GM12892 (cell line): Measurements from ENCODE around the gene C4B.
"Not testable (repeated sequence)": the region's sequence is repeated elsewhere in the genome, so short reads cannot be mapped to it uniquely, and the experiment has no call there.

Source experiments
- DNase-seq: peaks from one replicate; pipeline ENCODE4 v3.0.0; 2011; ENCODE audit not compliant: insufficient read length
- FAIRE-seq: peaks from 2 replicates; lab custom pipeline; 2011; peaks lifted over from hg19 to GRCh38; lab: Jason Lieb, UNC
- POLR2A ChIP-seq: IDR thresholded peaks from 2 replicates; pipeline ENCODE4 v1.6.1; 2011; ENCODE audit warnings: low read depth, low read length, control low read depth
- POLR2AphosphoS5 ChIP-seq: IDR thresholded peaks from 2 replicates; pipeline ENCODE4 v1.6.1; 2011; ENCODE audit warnings: low read depth, low read length, control low read depth
- TAF1 ChIP-seq: IDR thresholded peaks from 2 replicates; pipeline ENCODE4 v1.6.1; 2011; ENCODE audit warnings: low read depth, mild to moderate bottlenecking, control low read depth, low read length, borderline replicate concordance

Gene C4B

GRCh38 chr6:32056254-32056653, 41.7 kb downstream of the C4B start:
- FAIRE-seq (no peak), DNase-seq (no peak)
- TF ChIP-seq POLR2A, result no peak
- no peak for TF ChIP-seq TAF1
- no peak for TF ChIP-seq POLR2AphosphoS5

- DNase-seq, result no peak
- TF ChIP-seq POLR2AphosphoS5 (no peak), POLR2A (no peak), TAF1 (no peak)
- FAIRE-seq, result no peak
Observed at GRCh38 chr6:32057966-32058365, 43.4 kb downstream of the C4B start.

GRCh38 chr6:32058511-32058963, 43.9 kb downstream of the C4B start:
- no peak for TF ChIP-seq POLR2A
- no peak for TF ChIP-seq POLR2AphosphoS5
- no peak for TF ChIP-seq TAF1
- no peak for DNase-seq
- no peak for FAIRE-seq

DNA sequence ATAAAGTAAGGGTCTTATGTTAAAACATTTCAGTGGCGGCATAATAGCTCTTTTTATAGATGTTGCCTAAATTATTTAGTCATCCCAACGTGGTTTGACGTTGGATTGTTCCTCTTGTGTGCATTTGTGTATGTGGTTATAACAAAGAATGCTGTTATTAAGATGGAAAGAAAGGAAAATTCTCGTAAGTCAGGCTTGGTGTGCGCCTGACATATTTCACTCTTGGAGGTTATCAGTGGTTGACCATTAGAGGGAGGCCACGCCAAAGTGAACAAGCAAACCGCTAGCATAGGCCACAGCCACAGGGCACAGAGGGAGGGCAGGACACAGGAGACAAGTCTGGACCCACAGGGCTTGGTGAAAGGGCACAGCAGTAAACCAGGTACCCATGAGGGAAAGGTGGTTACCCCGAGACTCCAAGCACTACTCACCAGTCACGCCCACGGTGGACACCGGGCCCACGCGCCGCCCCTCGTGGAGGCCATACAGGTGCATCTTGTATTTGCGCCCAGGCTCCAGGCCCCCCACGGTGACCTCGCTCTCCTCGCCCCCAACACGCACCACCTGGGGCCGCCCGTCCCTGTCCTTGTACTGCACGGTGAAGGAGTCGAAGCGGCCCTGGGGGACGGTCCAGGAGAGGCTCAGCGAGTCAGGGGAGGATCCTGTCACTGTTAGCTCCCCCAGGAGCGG, 46.5 kb downstream of the C4B start:
- FAIRE-seq (no peak), DNase-seq (no peak)
- TF ChIP-seq POLR2AphosphoS5 (no peak), POLR2A (no peak), TAF1 (no peak)

DNA sequence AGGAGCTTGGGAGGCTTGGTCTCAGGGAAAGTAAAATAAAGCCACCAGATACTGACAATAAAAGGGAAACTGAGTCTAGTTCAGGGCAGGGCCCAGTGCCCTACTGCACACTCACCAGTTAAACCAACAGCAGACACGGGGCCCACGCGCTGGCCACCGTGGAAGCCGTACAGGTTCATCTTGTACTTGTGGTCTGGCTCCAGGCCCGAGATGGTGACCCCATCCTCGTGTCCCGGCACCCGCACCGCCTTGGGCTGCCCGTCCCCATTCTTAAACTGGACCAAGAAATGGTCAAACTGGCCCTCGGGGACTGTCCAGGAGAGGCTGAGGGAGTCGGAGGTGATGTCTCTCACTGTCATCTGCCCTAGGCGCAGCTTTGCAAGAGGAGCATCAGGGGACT, 50.1 kb downstream of the C4B start:
- no peak for DNase-seq
- TF ChIP-seq TAF1 (no peak), POLR2AphosphoS5 (no peak), POLR2A (no peak)
- FAIRE-seq, result no peak

DNA sequence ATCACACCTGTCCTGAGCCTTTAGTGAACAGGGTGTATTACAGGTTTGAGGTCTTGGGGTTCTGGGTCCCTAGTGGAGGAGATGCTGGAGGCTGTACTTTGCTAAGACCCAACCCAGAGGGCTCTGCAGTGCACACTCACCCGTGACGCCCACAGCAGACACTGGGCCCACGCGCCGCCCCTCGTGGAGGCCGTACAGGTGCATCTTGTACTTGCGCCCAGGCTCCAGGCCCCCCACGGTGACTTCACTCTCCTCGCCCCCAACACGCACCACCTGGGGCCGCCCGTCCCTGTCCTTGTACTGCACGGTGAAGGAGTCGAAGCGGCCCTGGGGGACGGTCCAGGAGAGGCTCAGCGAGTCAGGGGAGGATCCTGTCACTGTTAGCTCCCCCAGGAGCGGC, 52.9 kb downstream of the C4B start:
- FAIRE-seq, DNase-seq: not testable (repeated sequence)

DNA sequence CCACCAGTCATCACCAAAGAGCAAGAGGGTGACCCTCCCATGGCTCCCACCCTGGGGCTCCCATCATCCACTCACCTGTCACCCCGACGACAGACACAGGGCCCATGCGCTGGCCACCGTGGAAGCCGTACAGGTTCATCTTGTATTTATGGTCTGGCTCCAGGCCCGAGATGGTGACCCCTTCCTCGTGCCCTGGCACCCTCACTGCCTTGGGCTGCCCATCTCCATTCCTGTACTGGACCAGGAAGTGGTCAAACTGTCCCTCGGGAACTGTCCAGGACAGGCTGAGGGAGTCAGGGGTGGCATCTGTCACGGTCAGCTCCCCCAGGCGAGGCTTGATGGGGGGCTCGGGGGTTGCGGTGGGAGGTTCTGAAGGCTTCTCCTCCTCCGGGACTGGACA, 53.7 kb downstream of the C4B start:
- not testable (repeated sequence) for FAIRE-seq

DNA sequence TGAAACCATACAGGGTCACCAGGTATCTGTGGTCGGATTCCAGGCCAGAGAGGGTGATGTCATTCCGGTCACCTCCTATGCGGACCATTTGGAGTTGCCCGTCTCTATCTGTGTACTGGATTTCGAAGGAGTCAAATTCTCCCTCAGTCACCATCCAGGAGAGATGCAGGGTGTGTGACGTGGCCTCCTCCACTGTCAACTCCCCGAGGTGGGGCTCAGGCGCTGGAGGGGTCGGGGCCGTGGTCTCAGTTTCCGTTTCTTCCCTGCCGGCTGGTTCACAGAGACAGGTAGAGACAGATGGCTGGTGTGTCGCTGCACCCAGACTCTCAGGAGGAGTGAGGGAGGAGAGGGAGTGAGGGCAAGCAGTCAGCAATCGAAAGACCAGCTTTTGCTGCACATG, 54.3 kb downstream of the C4B start:
- FAIRE-seq (no peak), DNase-seq (no peak)
- TF ChIP-seq TAF1 (no peak), POLR2A (no peak), POLR2AphosphoS5 (no peak)

More for the DNA sequence above, 53.7 kb downstream of the C4B start:
- not testable (repeated sequence) for DNase-seq

GRCh38 chr6:32069460-32069859, 54.9 kb downstream of the C4B start:
- FAIRE-seq, result no peak
- DNase-seq, result no peak
- no peak for TF ChIP-seq POLR2A
- no peak for TF ChIP-seq POLR2AphosphoS5
- TF ChIP-seq TAF1, result no peak

- TF ChIP-seq POLR2A (no peak), TAF1 (no peak), POLR2AphosphoS5 (no peak)
- FAIRE-seq, result no peak
- DNase-seq, result no peak
Observed at GRCh38 chr6:32069878-32070515, 55.4 kb downstream of the C4B start.

GRCh38 chr6:32070814-32071543, 56.4 kb downstream of the C4B start:
- no peak for FAIRE-seq
- TF ChIP-seq POLR2AphosphoS5 (no peak), TAF1 (no peak), POLR2A (no peak)
- no peak for DNase-seq

- TF ChIP-seq POLR2AphosphoS5 (no peak), POLR2A (no peak), TAF1 (no peak)
- no peak for DNase-seq
- FAIRE-seq, result no peak
Observed at GRCh38 chr6:32073101-32073500, 58.5 kb downstream of the C4B start.

DNA sequence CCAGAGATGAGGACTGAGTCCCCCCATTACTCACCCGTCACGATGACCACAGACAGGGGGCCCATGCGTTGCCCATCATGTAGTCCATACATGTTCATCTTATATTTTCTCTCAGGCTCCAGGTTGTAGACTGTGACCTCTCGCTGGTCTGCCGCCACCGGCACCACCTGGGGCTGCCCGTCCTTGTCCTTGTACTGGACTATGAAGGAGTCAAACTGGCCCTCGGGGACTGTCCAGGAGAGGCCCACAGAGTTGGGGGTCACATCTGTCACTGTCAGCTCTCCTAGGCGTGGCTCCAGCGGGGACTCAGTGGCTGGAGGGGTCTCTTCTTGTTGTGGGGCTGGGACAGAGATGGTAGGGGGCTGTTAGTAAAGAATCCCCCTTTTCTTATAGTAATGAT, 59.0 kb downstream of the C4B start:
- no peak for DNase-seq
- FAIRE-seq, result no peak
- TF ChIP-seq TAF1 (no peak), POLR2A (no peak), POLR2AphosphoS5 (no peak)
